T-cell (primary cell): Measurements from ENCODE around the gene BMP10. TPM values are rescaled to one million over a fixed set of nuclear protein-coding genes. Genes with fewer than 3 reads are reported as not detected.
"Not testable (repeated sequence)": the region's sequence is repeated elsewhere in the genome, so short reads cannot be mapped to it uniquely, and the experiment has no call there.

Experiments
- ATAC-seq, 4 experiments: fragments of 200-7000 bp in 3 of 4; fragments of 150-1000 bp in 1 of 4; cut with Tn5 transposase; replicated peaks in 1 of 4; 1 replicate in 3 of 4; 2 replicates in 1 of 4; pipeline ENCODE4 v1.10.0; 2021; ENCODE audit warnings: moderate library complexity in 3 of 4, mild to moderate bottlenecking in 2 of 4, moderate number of reproducible peaks in 1 of 4
- CTCF ChIA-PET, 2 donors: fragments of 300-600 bp; sonication (Branson Sonifier 250); formaldehyde crosslinking; loops; one replicate each; lab custom pipeline; 2022; ENCODE audit warnings: antibody characterized with exemption in 2 of 2; lab: Charles Lee
- POLR2A ChIA-PET, 2 donors: fragments of 300-600 bp; sonication (Branson Sonifier 250); formaldehyde crosslinking; loops; one replicate each; lab custom pipeline; 2022; ENCODE audit warnings: antibody characterized with exemption in 2 of 2; lab: Charles Lee
- DNase-seq, 35 experiments: peaks; one replicate each; pipeline versions ENCODE4 v3.0.0 to v3.0.0-alpha.2; 2013 to 2023
- H3K27ac ChIP-seq: one replicate; pipeline ENCODE4 v1.5.1; 2013; ENCODE audit warnings: low read length
- H3K27me3 ChIP-seq, 2 experiments: replicated peaks in 1 of 2; 1 replicate in 1 of 2; 2 replicates in 1 of 2; pipeline versions ENCODE4 v1.6.1 to v1.7.0; 2013; ENCODE audit warnings: low read length in 1 of 2, mixed read lengths in 1 of 2; ENCODE audit not compliant: control insufficient read depth in 2 of 2, insufficient read depth in 2 of 2; ENCODE audit errors: extremely low read depth in 1 of 2
- H3K36me3 ChIP-seq, 2 donors: 1 replicate in 1 of 2; 2 replicates in 1 of 2; pipeline versions ENCODE4 v1.6.1 to v1.7.0; 2013; ENCODE audit warnings: low read length in 1 of 2; ENCODE audit not compliant: control insufficient read depth in 2 of 2, insufficient read depth in 1 of 2; ENCODE audit errors: extremely low read depth in 1 of 2
- H3K4me1 ChIP-seq, 2 experiments: 1 replicate in 1 of 2; 2 replicates in 1 of 2; pipeline versions ENCODE4 v1.6.1 to v1.7.0; 2013; ENCODE audit warnings: low read length in 2 of 2, mixed read lengths in 1 of 2; ENCODE audit not compliant: insufficient read depth in 2 of 2, control insufficient read depth in 1 of 2; ENCODE audit errors: extremely low read depth in 1 of 2
- H3K4me3 ChIP-seq, 2 donors: 1 replicate in 1 of 2; 2 replicates in 1 of 2; pipeline versions ENCODE4 v1.5.1 to v1.7.0; 2013; ENCODE audit warnings: mild to moderate bottlenecking in 2 of 2, low read length in 1 of 2, moderate library complexity in 1 of 2; ENCODE audit not compliant: control insufficient read depth in 1 of 2; ENCODE audit errors: extremely low read depth in 1 of 2
- H3K9me3 ChIP-seq: 2 replicates; pipeline ENCODE4 v1.7.0; 2013
- H3K27ac Mint-ChIP-seq, 2 donors: one replicate each; pipeline ENCODE4 v1.8.0; 2020 to 2021; ENCODE audit warnings: mild to moderate bottlenecking in 2 of 2, mixed read lengths in 2 of 2
- H3K27me3 Mint-ChIP-seq, 2 donors: one replicate each; pipeline ENCODE4 v1.8.0; 2021 to 2022; ENCODE audit warnings: mixed read lengths in 2 of 2
- H3K36me3 Mint-ChIP-seq: one replicate; pipeline ENCODE4 v1.8.0; 2021; ENCODE audit warnings: mixed read lengths
- H3K4me1 Mint-ChIP-seq, 3 donors: one replicate each; pipeline ENCODE4 v1.8.0; 2020 to 2022; ENCODE audit warnings: mixed read lengths in 3 of 3, mild to moderate bottlenecking in 1 of 3
- H3K4me3 Mint-ChIP-seq, 3 donors: one replicate each; pipeline ENCODE4 v1.8.0; 2020 to 2022; ENCODE audit warnings: mild to moderate bottlenecking in 3 of 3, mixed read lengths in 3 of 3, moderate library complexity in 3 of 3
- H3K9me3 Mint-ChIP-seq, 3 donors: one replicate each; pipeline ENCODE4 v1.8.0; 2020 to 2022; ENCODE audit warnings: mixed read lengths in 3 of 3
- WGBS: methylation state at CpG from one replicate; pipeline ENCODE4 v1.1.5; 2013; ENCODE audit warnings: missing lambda C conversion rate; ENCODE audit not compliant: insufficient coverage; 5-methylcytosine and 5-hydroxymethylcytosine counted together
- total RNA-seq, 35 experiments: library from RNA in 6 of 35; stranded (reverse) in 6 of 35; fragments of 120-200 nt in 1 of 35; gene quantifications; one replicate each; pipeline versions ENCODE4 v1.2.1 to v1.2.4 and lab custom pipeline; 2013 to 2026

Gene BMP10
- total RNA-seq, 5 donors from 2014 or later (not counting 1 experiment from before 2014, with no cell fraction given), result not detected

GRCh38 chr2:68901199-68901514 lies 30.0 kb upstream of the BMP10 start:
- peaks cover 0 to 20% (median 9%) of the 10 kb centered on the region in 3 donors for H3K9me3 Mint-ChIP-seq
- POLR2A ChIA-PET, result no interaction called here
- no peaks in the 10 kb centered on the region for H3K36me3 Mint-ChIP-seq
- WGBS, result 100% methylated on average over 1 of the region's 4 CpGs
- ATAC-seq, result no peak
- peaks cover 0 to 2% of the 10 kb centered on the region in 2 donors for H3K27me3 Mint-ChIP-seq
- H3K36me3 ChIP-seq, result no peaks in the 10 kb centered on the region
- H3K4me3 ChIP-seq, result no peak overlapping the region
- H3K27me3 ChIP-seq, result peaks cover 0 to 5% of the 10 kb centered on the region in 2 experiments
- peaks cover 3% of the 10 kb centered on the region for H3K9me3 ChIP-seq
- H3K4me1 ChIP-seq, result no peaks in the 10 kb centered on the region
- CTCF ChIA-PET, result no interaction called here
- H3K27ac Mint-ChIP-seq, result no peak overlapping the region
- H3K4me1 Mint-ChIP-seq, result peaks cover 0 to 6% (median 3%) of the 10 kb centered on the region in 3 donors
- no peak overlapping the region for H3K27ac ChIP-seq
- H3K4me3 Mint-ChIP-seq, result no peak overlapping the region
- DNase-seq, result no peak

DNA sequence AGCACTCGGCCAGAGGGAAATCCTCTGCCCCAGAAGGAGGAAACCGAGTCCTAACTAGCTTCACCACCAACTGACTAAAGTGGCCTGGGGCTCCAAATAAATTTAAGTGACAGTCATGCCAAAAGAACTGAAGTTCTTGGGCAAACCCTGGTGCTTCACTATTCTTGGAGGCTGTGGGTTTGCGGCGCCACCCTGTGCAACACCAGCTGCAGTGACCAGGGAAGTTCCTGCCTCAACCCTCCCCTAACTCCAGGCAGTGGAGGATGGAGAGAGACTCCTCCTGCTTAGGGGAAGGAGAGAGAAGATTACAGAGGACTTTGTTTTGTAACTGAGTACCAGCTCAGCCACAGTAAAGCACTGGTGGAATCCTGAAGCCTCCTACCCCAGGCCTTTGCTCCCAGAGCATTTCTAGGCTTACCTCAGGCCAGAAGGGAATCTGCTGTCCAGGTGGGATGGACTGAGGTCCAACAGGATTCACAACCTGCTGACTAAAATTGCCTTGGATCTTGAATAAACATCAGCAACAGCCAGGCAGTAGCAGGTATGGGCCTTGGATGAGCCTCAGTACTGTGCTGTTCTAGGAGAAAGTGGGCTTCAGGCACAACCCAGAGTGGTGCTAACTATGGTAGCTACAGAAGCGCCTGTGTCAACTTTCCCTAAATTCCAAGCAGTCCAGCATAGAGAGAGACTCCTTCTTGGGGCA lies 29.4 kb upstream of the BMP10 start:
- WGBS, result 67% methylated on average over 1 of the region's 5 CpGs

GRCh38 chr2:68895981-68896380 lies 24.8 kb upstream of the BMP10 start:
- DNase-seq, CTCF ChIA-PET: not testable (repeated sequence)
- WGBS, result 91% methylated on average over 4 of the region's 6 CpGs

More for the DNA sequence above, 29.4 kb upstream of the BMP10 start:
- Mint-ChIP-seq H3K27me3 (peaks cover 0 to 4% of the 10 kb centered on the region in 2 donors), H3K27ac (no peak overlapping the region), H3K4me1 (peaks cover 0 to 5% (median 4%) of the 10 kb centered on the region in 3 donors), H3K4me3 (no peak overlapping the region), H3K36me3 (no peaks in the 10 kb centered on the region), H3K9me3 (peaks cover 0 to 20% (median 9%) of the 10 kb centered on the region in 3 donors)
- ATAC-seq (no peak), DNase-seq (no peak)
- POLR2A ChIA-PET, result no interaction called here
- no peaks in the 10 kb centered on the region for H3K4me1 ChIP-seq
- H3K4me3 ChIP-seq, result no peak overlapping the region
- H3K27me3 ChIP-seq, result peaks cover 0 to 5% of the 10 kb centered on the region in 2 experiments
- H3K27ac ChIP-seq, result no peak overlapping the region
- CTCF ChIA-PET, result no interaction called here
- H3K9me3 ChIP-seq, result peaks cover 3% of the 10 kb centered on the region
- H3K36me3 ChIP-seq, result no peaks in the 10 kb centered on the region

GRCh38 chr2:68889500-68889899 lies 18.3 kb upstream of the BMP10 start:
- 98% methylated on average over 9 of the region's 12 CpGs for WGBS
- H3K27me3 Mint-ChIP-seq, result no peaks in the 10 kb centered on the region
- H3K36me3 Mint-ChIP-seq, result no peaks in the 10 kb centered on the region
- H3K27ac Mint-ChIP-seq, result no peak overlapping the region
- CTCF ChIA-PET, result interaction anchor here in 1 of 2 donors (0.6 kb wide), 1 partner anchor 117 kb away, joined by 3 read pairs; no protein-coding TSS in a partner anchor
- H3K4me3 Mint-ChIP-seq, result no peak overlapping the region
- H3K9me3 Mint-ChIP-seq, result no peaks in the 10 kb centered on the region
- POLR2A ChIA-PET, result no interaction called here
- H3K4me3 ChIP-seq, result no peak overlapping the region
- H3K9me3 ChIP-seq, result no peaks in the 10 kb centered on the region
- no peaks in the 10 kb centered on the region for H3K36me3 ChIP-seq
- peaks cover 0 to 4% of the 10 kb centered on the region in 2 experiments for H3K27me3 ChIP-seq
- no peaks in the 10 kb centered on the region for H3K4me1 Mint-ChIP-seq
- no peaks in the 10 kb centered on the region for H3K4me1 ChIP-seq
- DNase-seq, result no peak
- H3K27ac ChIP-seq, result no peak overlapping the region
- no peak for ATAC-seq

More at GRCh38 chr2:68895981-68896380, 24.8 kb upstream of the BMP10 start:
- H3K9me3 Mint-ChIP-seq, ATAC-seq, H3K27ac ChIP-seq, POLR2A ChIA-PET, H3K27me3 ChIP-seq, H3K36me3 ChIP-seq, H3K4me3 ChIP-seq, H3K27me3 Mint-ChIP-seq, H3K4me1 Mint-ChIP-seq, H3K36me3 Mint-ChIP-seq, H3K4me1 ChIP-seq, H3K4me3 Mint-ChIP-seq, H3K9me3 ChIP-seq, H3K27ac Mint-ChIP-seq: not testable (repeated sequence)

DNA sequence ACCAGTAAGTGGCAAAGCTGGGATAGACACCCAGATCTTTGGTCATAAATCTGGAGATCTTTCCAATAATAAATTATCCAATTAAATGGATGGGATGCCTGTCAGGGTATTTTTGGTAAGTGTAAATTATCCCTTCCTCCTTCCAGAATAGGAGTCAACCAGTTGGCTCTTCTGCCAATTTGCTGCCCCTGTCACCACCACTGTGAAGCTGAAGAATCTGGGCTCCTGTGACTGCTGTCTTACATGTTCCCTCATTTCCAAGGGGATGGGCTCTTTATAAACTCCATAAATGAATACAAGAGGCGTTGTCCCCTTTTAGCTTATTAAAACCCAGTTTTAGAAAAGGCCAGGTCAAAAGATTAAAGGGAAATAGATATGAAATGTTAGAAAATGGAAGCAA lies 17.8 kb upstream of the BMP10 start:
- no peaks in the 10 kb centered on the region for H3K36me3 Mint-ChIP-seq
- CTCF ChIA-PET, result no interaction called here
- no peak overlapping the region for H3K27ac Mint-ChIP-seq
- no peaks in the 10 kb centered on the region for H3K27me3 Mint-ChIP-seq
- Histone ChIP-seq H3K27ac (no peak overlapping the region), H3K9me3 (no peaks in the 10 kb centered on the region), H3K4me1 (no peaks in the 10 kb centered on the region), H3K27me3 (peaks cover 0 to 4% of the 10 kb centered on the region in 2 experiments), H3K36me3 (no peaks in the 10 kb centered on the region), H3K4me3 (no peak overlapping the region)
- no CpG with 5 or more reads among the region's 1 CpG for WGBS
- DNase-seq (no peak), ATAC-seq (no peak)
- H3K4me3 Mint-ChIP-seq, result no peak overlapping the region
- H3K9me3 Mint-ChIP-seq, result no peaks in the 10 kb centered on the region
- POLR2A ChIA-PET, result no interaction called here
- no peaks in the 10 kb centered on the region for H3K4me1 Mint-ChIP-seq

GRCh38 chr2:68888038-68888704 lies 17.0 kb upstream of the BMP10 start:
- no peak overlapping the region for H3K4me3 Mint-ChIP-seq
- Histone ChIP-seq H3K9me3 (no peaks in the 10 kb centered on the region), H3K4me3 (no peak overlapping the region), H3K27ac (no peak overlapping the region), H3K4me1 (no peaks in the 10 kb centered on the region), H3K27me3 (peaks cover 0 to 4% of the 10 kb centered on the region in 2 experiments), H3K36me3 (no peaks in the 10 kb centered on the region)
- no peak for ATAC-seq
- no peaks in the 10 kb centered on the region for H3K9me3 Mint-ChIP-seq
- CTCF ChIA-PET, result no interaction called here
- no peaks in the 10 kb centered on the region for H3K27me3 Mint-ChIP-seq
- WGBS, result no CpG with 5 or more reads among the region's 4 CpGs
- H3K27ac Mint-ChIP-seq, result no peak overlapping the region
- POLR2A ChIA-PET, result no interaction called here
- H3K36me3 Mint-ChIP-seq, result no peaks in the 10 kb centered on the region
- DNase-seq, result no peak
- H3K4me1 Mint-ChIP-seq, result no peaks in the 10 kb centered on the region
